ENCODE results near the gene PIK3R6.

GRCh38 chr17:8912084-8912981 is 44.9 kb upstream of the PIK3R6 start:
- TF ChIP-seq CTCF (IDR thresholded peaks at IDR 0.05) (no peak), POLR2A (IDR thresholded peaks at IDR 0.05) (no peak)

Data from esophagus squamous epithelium (tissue), 4 donors.